ENCODE data around the gene SMIM23. TPM values are rescaled to one million over a fixed set of nuclear protein-coding genes. Genes with fewer than 3 reads are reported as not detected.

Gene SMIM23
- total RNA-seq, 1 experiment from 2014 or later = not detected

DNA sequence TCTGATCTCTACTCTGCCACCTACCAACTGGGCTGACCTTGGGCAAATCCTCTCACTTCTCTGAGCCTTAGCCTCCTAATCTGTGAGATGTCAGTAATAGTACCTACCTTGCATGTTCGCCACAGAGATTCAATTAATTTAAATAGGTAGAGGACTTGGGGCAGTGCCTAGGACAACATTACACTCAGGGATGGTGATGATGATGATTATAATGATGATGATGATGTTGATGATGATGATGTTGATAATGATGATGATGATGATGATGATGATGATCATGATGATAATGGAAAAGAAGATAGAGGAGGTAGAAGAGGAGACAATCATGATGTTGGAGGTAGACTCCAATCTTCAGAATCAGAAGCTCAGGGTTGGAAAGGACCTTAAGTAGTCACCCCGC is 40.7 kb upstream of the SMIM23 start:
- intact Hi-C loops (cut with micrococcal nuclease; ENCODE audit: unreplicated experiment) = no loop called here
- ChIA-PET POLR2A (ENCODE audit: low non-redundant PET) (no interaction called here), CTCF (no interaction called here)
- TF ChIP-seq, protein P1, sequence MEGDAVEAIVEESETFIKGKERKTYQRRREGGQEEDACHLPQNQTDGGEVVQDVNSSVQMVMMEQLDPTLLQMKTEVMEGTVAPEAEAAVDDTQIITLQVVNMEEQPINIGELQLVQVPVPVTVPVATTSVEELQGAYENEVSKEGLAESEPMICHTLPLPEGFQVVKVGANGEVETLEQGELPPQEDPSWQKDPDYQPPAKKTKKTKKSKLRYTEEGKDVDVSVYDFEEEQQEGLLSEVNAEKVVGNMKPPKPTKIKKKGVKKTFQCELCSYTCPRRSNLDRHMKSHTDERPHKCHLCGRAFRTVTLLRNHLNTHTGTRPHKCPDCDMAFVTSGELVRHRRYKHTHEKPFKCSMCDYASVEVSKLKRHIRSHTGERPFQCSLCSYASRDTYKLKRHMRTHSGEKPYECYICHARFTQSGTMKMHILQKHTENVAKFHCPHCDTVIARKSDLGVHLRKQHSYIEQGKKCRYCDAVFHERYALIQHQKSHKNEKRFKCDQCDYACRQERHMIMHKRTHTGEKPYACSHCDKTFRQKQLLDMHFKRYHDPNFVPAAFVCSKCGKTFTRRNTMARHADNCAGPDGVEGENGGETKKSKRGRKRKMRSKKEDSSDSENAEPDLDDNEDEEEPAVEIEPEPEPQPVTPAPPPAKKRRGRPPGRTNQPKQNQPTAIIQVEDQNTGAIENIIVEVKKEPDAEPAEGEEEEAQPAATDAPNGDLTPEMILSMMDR (conservative IDR thresholded peaks at IDR 0.05; ENCODE audit: low read depth, low read length) = no peak
- no peak for TF ChIP-seq EZH2 (IDR thresholded peaks at IDR 0.05; ENCODE audit: borderline replicate concordance, low read depth, low read length, poor library complexity, severe bottlenecking)
- DNase-seq (ENCODE audit: low spot score) = no peak
- Histone ChIP-seq H3K27me3 (replicated peaks; ENCODE audit: insufficient read depth, low read depth, low read length, poor library complexity) (no peaks in the 10 kb centered on the region), H3K36me3 (ENCODE audit: insufficient read depth, low read length, poor library complexity, severe bottlenecking) (no peaks in the 10 kb centered on the region), H3K4me1 (ENCODE audit: insufficient read depth, low read length, poor library complexity, severe bottlenecking) (no peaks in the 10 kb centered on the region), H3K9me3 (ENCODE audit: low read depth, low read length, poor library complexity, severe bottlenecking) (no peaks in the 10 kb centered on the region), H3K27ac (ENCODE audit: low read depth, low read length, poor library complexity, severe bottlenecking) (no peak overlapping the region), H3K4me3 (ENCODE audit: low read depth, low read length, poor library complexity, severe bottlenecking) (no peak overlapping the region)
- no TSS peak for BruUV-seq (replicated peaks)

DNA sequence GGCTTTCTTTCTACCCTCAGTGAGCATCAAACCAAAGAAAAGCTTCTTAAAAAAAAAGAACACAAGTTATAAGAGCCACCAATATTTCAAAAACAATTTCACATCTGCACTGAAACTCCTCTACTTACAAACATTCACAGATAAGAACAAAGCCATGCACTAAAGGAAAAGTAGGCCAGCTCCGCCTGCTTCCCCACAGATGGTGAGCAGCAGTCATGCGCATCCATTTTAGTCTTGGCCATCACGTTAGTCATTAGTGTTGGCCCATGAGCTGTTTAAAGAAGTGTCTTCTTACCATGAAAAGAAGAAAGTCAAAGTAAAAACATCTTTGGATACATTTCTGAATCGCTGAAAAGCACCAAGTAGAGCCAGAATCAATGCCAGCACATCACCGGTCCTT is 40.0 kb upstream of the SMIM23 start:
- BruUV-seq (replicated peaks) = no TSS peak
- ChIA-PET POLR2A (ENCODE audit: low non-redundant PET) (no interaction called here), CTCF (no interaction called here)
- no peak for TF ChIP-seq EZH2 (IDR thresholded peaks at IDR 0.05; ENCODE audit: borderline replicate concordance, low read depth, low read length, poor library complexity, severe bottlenecking)
- TF ChIP-seq, protein P1 (conservative IDR thresholded peaks at IDR 0.05; ENCODE audit: low read depth, low read length) = no peak
- H3K36me3 ChIP-seq (ENCODE audit: insufficient read depth, low read length, poor library complexity, severe bottlenecking) = no peaks in the 10 kb centered on the region
- no peak for DNase-seq (ENCODE audit: low spot score)
- H3K4me1 ChIP-seq (ENCODE audit: insufficient read depth, low read length, poor library complexity, severe bottlenecking) = no peaks in the 10 kb centered on the region
- intact Hi-C loops (cut with micrococcal nuclease; ENCODE audit: unreplicated experiment) = no loop called here
- H3K27me3 ChIP-seq (replicated peaks; ENCODE audit: insufficient read depth, low read depth, low read length, poor library complexity) = no peaks in the 10 kb centered on the region
- H3K27ac ChIP-seq (ENCODE audit: low read depth, low read length, poor library complexity, severe bottlenecking) = no peak overlapping the region
- H3K9me3 ChIP-seq (ENCODE audit: low read depth, low read length, poor library complexity, severe bottlenecking) = no peaks in the 10 kb centered on the region
- H3K4me3 ChIP-seq (ENCODE audit: low read depth, low read length, poor library complexity, severe bottlenecking) = no peak overlapping the region

DNA sequence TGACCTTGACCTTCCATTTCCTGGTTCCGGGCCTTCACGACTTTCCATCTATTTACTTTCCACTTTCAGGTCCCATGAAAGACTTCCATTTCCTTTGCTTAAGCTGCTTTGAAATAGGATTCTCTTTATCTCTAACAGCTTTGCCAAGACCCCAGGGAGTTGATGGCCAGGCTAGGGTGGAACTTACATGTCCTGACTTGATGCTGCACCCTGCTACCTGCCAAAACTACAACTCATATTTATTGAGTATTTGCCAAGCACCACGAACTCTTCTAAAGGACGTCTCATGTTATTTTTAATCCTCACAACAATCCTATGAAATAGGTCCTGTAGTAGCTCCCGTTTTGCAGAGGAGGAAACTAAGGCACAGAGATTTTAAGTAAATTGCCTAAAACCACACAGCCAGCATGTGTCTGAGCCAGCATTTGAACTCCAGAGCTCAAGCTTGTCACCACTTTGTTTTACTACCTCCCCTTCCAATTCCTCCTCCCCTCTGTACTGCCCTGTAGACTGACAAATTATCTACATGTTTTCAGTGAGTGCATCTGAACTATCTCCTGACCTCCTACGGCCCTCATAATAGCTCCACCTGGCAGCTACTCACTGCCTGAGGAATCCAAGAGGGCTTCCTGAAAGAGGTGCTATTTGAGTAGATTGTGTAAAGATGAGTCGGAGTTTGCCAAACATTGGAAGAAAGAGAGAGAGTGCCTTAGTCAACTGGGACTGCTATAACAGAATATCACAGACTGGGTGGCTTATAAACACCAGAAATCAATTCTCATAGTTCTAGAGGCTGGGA is 38.4 kb upstream of the SMIM23 start:
- no peak for DNase-seq (ENCODE audit: low spot score)
- intact Hi-C loops (cut with micrococcal nuclease; ENCODE audit: unreplicated experiment) = no loop called here
- no peak for TF ChIP-seq EZH2 (IDR thresholded peaks at IDR 0.05; ENCODE audit: borderline replicate concordance, low read depth, low read length, poor library complexity, severe bottlenecking)
- TF ChIP-seq, protein P1 (conservative IDR thresholded peaks at IDR 0.05; ENCODE audit: low read depth, low read length) = no peak
- POLR2A ChIA-PET (ENCODE audit: low non-redundant PET) = no interaction called here
- no peak overlapping the region for H3K4me3 ChIP-seq (ENCODE audit: low read depth, low read length, poor library complexity, severe bottlenecking)
- H3K27ac ChIP-seq (ENCODE audit: low read depth, low read length, poor library complexity, severe bottlenecking) = no peak overlapping the region
- no peaks in the 10 kb centered on the region for H3K36me3 ChIP-seq (ENCODE audit: insufficient read depth, low read length, poor library complexity, severe bottlenecking)
- no TSS peak for BruUV-seq (replicated peaks)
- no peaks in the 10 kb centered on the region for H3K4me1 ChIP-seq (ENCODE audit: insufficient read depth, low read length, poor library complexity, severe bottlenecking)
- H3K9me3 ChIP-seq (ENCODE audit: low read depth, low read length, poor library complexity, severe bottlenecking) = no peaks in the 10 kb centered on the region
- CTCF ChIA-PET = no interaction called here
- H3K27me3 ChIP-seq (replicated peaks; ENCODE audit: insufficient read depth, low read depth, low read length, poor library complexity) = no peaks in the 10 kb centered on the region

All from A673 (cell line).